GM21367 (cell line): ENCODE data around the gene DCAF5.
"Not testable (repeated sequence)": the region's sequence is repeated elsewhere in the genome, so short reads cannot be mapped to it uniquely, and the experiment has no call there.

ENCODE experiments used
- ATAC-seq: cut with Tn5 transposase; IDR thresholded peaks from one replicate; pipeline ENCODE4 v1.9.1; 2021; ENCODE audit not compliant: unreplicated experiment

DCAF5 gene, protein sequence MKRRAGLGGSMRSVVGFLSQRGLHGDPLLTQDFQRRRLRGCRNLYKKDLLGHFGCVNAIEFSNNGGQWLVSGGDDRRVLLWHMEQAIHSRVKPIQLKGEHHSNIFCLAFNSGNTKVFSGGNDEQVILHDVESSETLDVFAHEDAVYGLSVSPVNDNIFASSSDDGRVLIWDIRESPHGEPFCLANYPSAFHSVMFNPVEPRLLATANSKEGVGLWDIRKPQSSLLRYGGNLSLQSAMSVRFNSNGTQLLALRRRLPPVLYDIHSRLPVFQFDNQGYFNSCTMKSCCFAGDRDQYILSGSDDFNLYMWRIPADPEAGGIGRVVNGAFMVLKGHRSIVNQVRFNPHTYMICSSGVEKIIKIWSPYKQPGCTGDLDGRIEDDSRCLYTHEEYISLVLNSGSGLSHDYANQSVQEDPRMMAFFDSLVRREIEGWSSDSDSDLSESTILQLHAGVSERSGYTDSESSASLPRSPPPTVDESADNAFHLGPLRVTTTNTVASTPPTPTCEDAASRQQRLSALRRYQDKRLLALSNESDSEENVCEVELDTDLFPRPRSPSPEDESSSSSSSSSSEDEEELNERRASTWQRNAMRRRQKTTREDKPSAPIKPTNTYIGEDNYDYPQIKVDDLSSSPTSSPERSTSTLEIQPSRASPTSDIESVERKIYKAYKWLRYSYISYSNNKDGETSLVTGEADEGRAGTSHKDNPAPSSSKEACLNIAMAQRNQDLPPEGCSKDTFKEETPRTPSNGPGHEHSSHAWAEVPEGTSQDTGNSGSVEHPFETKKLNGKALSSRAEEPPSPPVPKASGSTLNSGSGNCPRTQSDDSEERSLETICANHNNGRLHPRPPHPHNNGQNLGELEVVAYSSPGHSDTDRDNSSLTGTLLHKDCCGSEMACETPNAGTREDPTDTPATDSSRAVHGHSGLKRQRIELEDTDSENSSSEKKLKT

DNA sequence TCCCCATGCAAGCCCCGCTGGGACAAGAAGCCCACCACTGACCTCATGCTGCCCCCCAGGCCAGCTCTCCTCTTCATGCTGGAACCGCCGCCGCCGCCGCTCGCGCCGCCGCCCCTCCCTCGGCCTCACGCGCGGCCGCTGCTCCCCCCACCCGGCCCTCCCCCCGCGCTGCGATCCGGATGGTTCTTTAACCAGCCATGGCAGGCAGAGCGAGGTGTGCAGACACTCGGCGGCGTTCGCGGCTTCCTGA is at the start of gene DCAF5:
Gene DCAF5 (minus strand): TSS at position 218 of the 250 bp plus-strand sequence. CDS start 141 bp downstream, at position 77.
- ATAC-seq: no peak

DNA sequence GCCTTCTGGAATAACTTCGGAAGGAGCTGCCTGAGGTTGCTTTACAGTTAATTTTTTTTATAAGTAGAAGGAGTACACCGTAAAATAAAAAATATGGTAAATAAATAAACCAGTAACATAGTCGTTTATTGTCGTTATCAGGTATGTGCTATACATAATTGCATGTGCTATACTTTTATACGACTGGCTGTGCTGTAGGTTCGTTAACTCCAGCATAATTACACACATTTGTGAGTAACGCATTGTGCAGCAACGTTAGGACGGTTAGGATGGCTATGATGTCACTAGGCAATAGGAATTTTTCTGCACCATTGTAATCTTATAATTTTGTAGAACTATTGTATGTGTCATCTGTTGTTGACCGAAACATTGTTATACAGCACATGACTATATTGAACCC is 46.9 kb upstream of the DCAF5 start:
- no peak for ATAC-seq

- no peak for ATAC-seq
These were observed 40.8 kb upstream of the DCAF5 start for GRCh38 chr14:69193721-69194120.

GRCh38 chr14:69191340-69192111 is 38.6 kb upstream of the DCAF5 start, which contains the start of gene EXD2:
Gene EXD2, plus strand, starts transcription at chr14:69191498. Its CDS starts 17,973 bp downstream, at chr14:69209471.
- peak; percentile 79 for ATAC-seq

GRCh38 chr14:69190191-69190590 is 37.3 kb upstream of the DCAF5 start:
- no peak for ATAC-seq

DNA sequence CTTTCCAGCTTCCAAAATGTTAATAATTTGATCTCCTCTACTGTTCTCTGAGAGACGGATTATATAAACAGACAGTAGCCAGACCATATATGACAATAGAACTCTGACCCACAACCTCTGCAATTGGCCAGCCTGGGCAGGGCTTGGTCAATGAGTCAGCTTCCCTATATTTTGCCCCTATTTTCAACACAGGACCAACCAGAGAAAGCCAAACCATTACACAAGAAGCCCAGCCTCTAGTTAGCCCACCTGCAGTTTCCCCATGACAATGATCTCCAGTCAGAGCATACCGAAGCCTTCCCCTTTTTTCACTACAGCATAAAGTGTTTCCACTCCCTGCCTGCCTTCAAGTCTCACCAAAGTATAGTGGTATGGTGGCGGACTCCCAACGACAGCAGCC is 30.8 kb upstream of the DCAF5 start:
- no peak for ATAC-seq

DNA sequence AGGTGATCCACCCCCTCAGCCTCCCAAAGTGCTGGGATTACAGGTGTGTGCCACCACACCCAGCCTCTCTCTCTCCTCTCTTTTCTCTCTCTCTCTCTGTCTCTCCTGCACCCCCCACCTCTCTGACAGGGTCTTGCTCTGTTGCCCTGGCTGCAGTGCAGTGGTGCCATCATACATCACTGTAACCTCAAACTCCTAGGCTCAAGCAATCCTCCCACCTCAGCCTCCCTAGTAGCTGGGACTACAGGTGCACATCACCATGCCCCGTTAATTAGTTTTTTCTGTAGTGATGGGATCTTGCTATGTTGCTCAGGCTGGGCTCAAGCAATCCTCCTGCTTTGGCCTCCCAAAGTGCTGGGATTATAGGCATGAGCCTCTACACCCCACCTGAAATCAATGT is 29.7 kb upstream of the DCAF5 start:
- ATAC-seq: not testable (repeated sequence)

DNA sequence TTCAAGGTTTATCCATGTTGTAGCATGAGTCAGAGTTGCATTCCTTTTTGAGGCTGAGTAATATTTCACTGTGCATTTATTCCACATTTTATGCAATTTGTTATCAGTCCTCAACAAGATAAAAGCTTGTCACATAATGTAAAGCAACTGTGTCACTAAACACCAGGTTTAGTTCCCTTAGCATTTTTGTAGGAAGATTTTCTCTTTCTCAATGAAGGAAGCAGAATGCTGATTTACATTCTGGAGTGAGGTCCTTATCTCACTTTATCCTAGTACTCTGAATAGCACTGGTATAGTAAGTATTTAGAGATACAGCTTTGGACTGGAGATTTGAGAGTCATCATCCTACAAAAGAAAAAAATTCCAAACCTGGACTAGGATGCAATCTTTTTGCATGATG is 28.6 kb upstream of the DCAF5 start:
- ATAC-seq: no peak

- no peak for ATAC-seq
These were observed 22.2 kb upstream of the DCAF5 start for GRCh38 chr14:69175130-69175529.

GRCh38 chr14:69171569-69171968 is 18.6 kb upstream of the DCAF5 start:
- no peak for ATAC-seq

- no peak for ATAC-seq
These were observed 17.9 kb upstream of the DCAF5 start for GRCh38 chr14:69170839-69171238.

- ATAC-seq: not testable (repeated sequence)
These were observed 12.9 kb upstream of the DCAF5 start for GRCh38 chr14:69165787-69166186.

- no peak for ATAC-seq
These were observed 8.7 kb upstream of the DCAF5 start for GRCh38 chr14:69161590-69161989.

GRCh38 chr14:69156224-69156623 is 3.3 kb upstream of the DCAF5 start:
- no peak for ATAC-seq

DNA sequence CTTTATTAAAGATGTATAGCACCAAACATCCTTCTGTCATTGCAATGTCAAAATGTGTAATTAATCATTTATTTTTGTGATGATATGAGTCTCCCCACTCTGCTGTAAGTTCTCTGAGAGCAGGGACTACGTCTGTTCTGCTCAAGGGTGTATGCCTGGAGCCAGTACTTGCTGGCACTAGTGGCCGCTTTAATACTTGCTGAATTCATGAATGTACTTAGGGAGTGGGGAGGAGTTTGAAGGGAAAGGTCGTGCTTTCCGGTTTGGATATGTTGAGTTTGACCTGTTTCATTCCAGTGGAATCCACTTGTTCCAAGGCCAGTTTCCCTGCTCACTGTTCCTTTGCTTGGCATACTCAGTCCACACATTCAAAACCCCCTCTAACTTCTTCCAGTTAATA is 1.9 kb upstream of the DCAF5 start:
- ATAC-seq: no peak

- ATAC-seq: no peak
These were observed 953 bp upstream of the DCAF5 start for GRCh38 chr14:69153873-69154270.

DNA sequence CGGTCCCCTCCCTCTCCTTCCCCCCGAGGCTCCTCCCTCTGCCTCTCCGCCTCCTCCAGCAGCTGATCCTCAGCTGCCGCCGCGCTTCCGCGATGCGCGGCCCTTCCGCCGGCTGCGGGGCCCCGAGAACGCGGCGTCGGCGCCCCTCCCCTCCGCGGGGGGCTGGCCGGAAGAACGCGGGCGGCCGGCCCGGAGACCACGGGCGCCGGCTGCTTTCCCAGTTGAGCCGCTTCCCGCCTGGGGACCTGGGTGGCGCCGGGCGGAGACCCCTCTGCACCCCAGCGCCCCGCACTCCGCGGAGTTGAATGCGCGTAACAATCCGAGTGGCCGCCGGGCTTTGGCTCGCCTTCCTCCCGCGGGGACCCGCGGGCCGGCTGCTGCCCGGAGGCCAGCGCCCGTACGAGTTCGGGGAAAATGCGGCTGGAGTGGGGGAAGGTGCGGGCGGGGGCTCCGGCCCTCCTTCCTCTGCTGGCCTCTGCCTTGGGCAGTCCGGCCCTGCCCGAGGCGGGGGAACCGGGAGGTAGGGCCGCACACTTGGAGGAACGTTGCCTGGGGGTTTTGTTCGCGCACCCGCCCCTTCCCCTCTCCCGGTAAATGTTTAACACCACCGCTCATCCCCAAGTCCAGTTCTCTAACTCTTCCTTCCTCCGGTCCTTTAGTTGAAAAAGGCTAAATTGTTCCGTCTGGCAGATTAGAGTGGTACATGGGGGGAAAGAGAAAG is 393 bp upstream of the DCAF5 start:
- peak; percentile 76 for ATAC-seq

GRCh38 chr14:69152181-69152901 is 578 bp downstream of the DCAF5 start:
- no peak for ATAC-seq

GRCh38 chr14:69151458-69152180 is 1.3 kb downstream of the DCAF5 start:
- no peak for ATAC-seq
